ENCODE measurements around the gene ORM1.

Gene ORM1

GRCh38 chr9:114301798-114302565 lies 20.9 kb upstream of the ORM1 start:
- TF ChIP-seq CTCF (IDR thresholded peaks at IDR 0.05; ENCODE audit: low read depth, low read length, missing control alignments) = no peak
- no peak for DNase-seq (ENCODE audit: extremely low read depth, low read depth)
- H3K4me3 ChIP-seq (replicated peaks; ENCODE audit: low read depth, low read length) = no peak overlapping the region

GRCh38 chr9:114302727-114303126 lies 20.2 kb upstream of the ORM1 start:
- no peak for TF ChIP-seq CTCF (IDR thresholded peaks at IDR 0.05; ENCODE audit: low read depth, low read length, missing control alignments)
- H3K4me3 ChIP-seq (replicated peaks; ENCODE audit: low read depth, low read length) = no peak overlapping the region
- DNase-seq (ENCODE audit: extremely low read depth, low read depth) = no peak

- no peak for TF ChIP-seq CTCF (IDR thresholded peaks at IDR 0.05; ENCODE audit: low read depth, low read length, missing control alignments)
- H3K4me3 ChIP-seq (replicated peaks; ENCODE audit: low read depth, low read length) = no peak overlapping the region
- DNase-seq (ENCODE audit: extremely low read depth, low read depth) = no peak
Measured at GRCh38 chr9:114303571-114303970, 19.3 kb upstream of the ORM1 start.

- no peak for DNase-seq (ENCODE audit: extremely low read depth, low read depth)
- H3K4me3 ChIP-seq (replicated peaks; ENCODE audit: low read depth, low read length) = no peak overlapping the region
- TF ChIP-seq CTCF (IDR thresholded peaks at IDR 0.05; ENCODE audit: low read depth, low read length, missing control alignments) = no peak
Measured at GRCh38 chr9:114303977-114304376, 18.9 kb upstream of the ORM1 start.

- TF ChIP-seq CTCF (IDR thresholded peaks at IDR 0.05; ENCODE audit: low read depth, low read length, missing control alignments) = no peak
- no peak for DNase-seq (ENCODE audit: extremely low read depth, low read depth)
- no peak overlapping the region for H3K4me3 ChIP-seq (replicated peaks; ENCODE audit: low read depth, low read length)
Measured at GRCh38 chr9:114304416-114305188, 18.3 kb upstream of the ORM1 start.

- H3K4me3 ChIP-seq (replicated peaks; ENCODE audit: low read depth, low read length) = no peak overlapping the region
- DNase-seq (ENCODE audit: extremely low read depth, low read depth) = no peak
- no peak for TF ChIP-seq CTCF (IDR thresholded peaks at IDR 0.05; ENCODE audit: low read depth, low read length, missing control alignments)
Measured at GRCh38 chr9:114307899-114308267, 15.0 kb upstream of the ORM1 start.
